GM12873 (cell line): ENCODE measurements around the gene ORAI2.

Source experiments
- CTCF ChIP-seq: IDR thresholded peaks from 2 replicates; pipeline ENCODE4 v1.5.1; 2012; ENCODE audit warnings: low read depth, mild to moderate bottlenecking, moderate library complexity, low read length, control low read depth; ENCODE audit not compliant: insufficient read depth; ENCODE audit errors: missing control alignments

Gene ORAI2

DNA sequence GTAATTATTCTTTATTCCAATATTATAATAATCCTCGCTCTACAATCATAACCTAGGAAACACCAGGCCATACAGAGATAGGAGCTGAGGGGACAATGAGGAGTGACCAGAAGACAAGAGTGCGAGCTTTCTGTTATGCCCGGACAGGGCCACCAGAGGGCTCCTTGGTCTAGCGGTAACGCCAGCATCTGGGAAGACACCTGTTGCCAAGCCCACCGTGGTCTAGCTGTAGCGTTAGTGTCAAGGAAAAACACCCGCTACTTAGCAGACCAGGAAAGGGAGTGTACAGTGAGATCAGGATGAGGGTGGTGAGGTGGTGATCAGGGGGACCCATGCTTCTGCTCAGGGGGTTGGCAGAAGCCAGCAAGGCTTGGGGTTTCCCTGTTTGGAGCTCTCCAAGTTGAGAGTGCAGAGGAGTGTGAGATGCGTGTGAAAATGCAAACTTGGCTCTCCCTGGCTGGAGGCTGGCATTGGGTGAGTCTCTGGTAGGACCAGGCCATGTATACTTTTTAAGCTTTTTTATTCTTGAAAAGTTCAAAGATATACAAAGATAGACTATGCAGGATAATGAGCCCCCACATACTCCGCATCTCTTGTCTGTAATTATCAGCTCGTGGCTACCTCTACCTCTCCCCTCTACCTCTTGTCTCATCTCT, 46.7 kb downstream of the ORAI2 start:
- TF ChIP-seq CTCF, result peak; percentile 48
